Activated CD4-positive, alpha-beta T cell treated with anti-CD3 and anti-CD28 coated beads for 36 hours (primary cell): ENCODE measurements around the gene WNT6. TPM values are rescaled to one million over a fixed set of nuclear protein-coding genes. Genes with fewer than 3 reads are reported as not detected.

Experiments
- ATAC-seq: fragments of 200-7000 bp; cut with Tn5 transposase; one replicate; pipeline ENCODE4 v1.10.0; 2021; ENCODE audit warnings: mild to moderate bottlenecking, moderate library complexity
- CTCF ChIA-PET: fragments of 350-600 bp; sonication (Branson Sonifier 250); formaldehyde crosslinking; loops from one replicate; lab custom pipeline; 2021; ENCODE audit warnings: antibody characterized with exemption; lab: Charles Lee
- POLR2A ChIA-PET: fragments of 350-600 bp; sonication (Branson Sonifier 250); formaldehyde crosslinking; loops from one replicate; lab custom pipeline; 2021; ENCODE audit warnings: antibody characterized with exemption, inconsistent platforms; lab: Charles Lee
- DNase-seq: peaks from one replicate; pipeline ENCODE4 v3.0.0-alpha.2; 2020
- H3K27ac Mint-ChIP-seq: one replicate; pipeline ENCODE4 v1.8.0; 2021; ENCODE audit warnings: mixed read lengths
- H3K27me3 Mint-ChIP-seq: one replicate; pipeline ENCODE4 v1.8.0; 2021; ENCODE audit warnings: mixed read lengths
- H3K36me3 Mint-ChIP-seq: one replicate; pipeline ENCODE4 v1.8.0; 2021; ENCODE audit warnings: low read depth, mixed read lengths
- H3K4me1 Mint-ChIP-seq: one replicate; pipeline ENCODE4 v1.8.0; 2021; ENCODE audit warnings: mixed read lengths
- H3K4me3 Mint-ChIP-seq: one replicate; pipeline ENCODE4 v1.8.0; 2021; ENCODE audit warnings: mild to moderate bottlenecking, moderate library complexity, mixed read lengths
- H3K9me3 Mint-ChIP-seq: one replicate; pipeline ENCODE4 v1.8.0; 2021; ENCODE audit warnings: low read depth, mixed read lengths
- intact Hi-C, 2 experiments: fragments of 100-400 bp; cut with DNase I in 1 of 2; cut with micrococcal nuclease in 1 of 2; formaldehyde crosslinking; loops; one replicate each; pipeline versions ENCODE4 v1.14.2 to v1.15.1; 2022 to 2024; cut with DNase I, micrococcal nuclease
- total RNA-seq, 2 experiments: library from RNA; stranded (reverse); gene quantifications; one replicate each; pipeline ENCODE4 v1.2.3, GENCODE V29; 2021

WNT6 gene
- total RNA-seq, 2 experiments from 2014 or later = 0.30 TPM; not detected in 1

GRCh38 chr2:218894151-218894879 is 34.7 kb downstream of the WNT6 start:
- Mint-ChIP-seq H3K27me3 (peaks cover 6% of the 10 kb centered on the region), H3K27ac (peak overlapping the region; percentile 81)
- POLR2A ChIA-PET = interaction anchor here (1.1 kb wide), 1 partner anchor 12 kb away, joined by 4 read pairs; no protein-coding TSS in a partner anchor

GRCh38 chr2:218894880-218895157 is 35.2 kb downstream of the WNT6 start:
- DNase-seq (no peak), ATAC-seq (no peak)
- peaks cover 2% of the 10 kb centered on the region for H3K36me3 Mint-ChIP-seq
- intact Hi-C loops = loop anchor here (5.0 kb wide), 5 partner anchors 238 to 668 kb away; partner anchors contain the start of genes BCS1L (in 1 of the 2), CHPF (in 1 of the 2), GMPPA (in 1 of the 2) and TMEM198 (in 1 of the 2)
- H3K27me3 Mint-ChIP-seq = peaks cover 10% of the 10 kb centered on the region
- peaks cover 59% of the 10 kb centered on the region for H3K4me1 Mint-ChIP-seq
- H3K9me3 Mint-ChIP-seq = no peaks in the 10 kb centered on the region
- peak overlapping the region; percentile 11 for H3K4me3 Mint-ChIP-seq
- H3K27ac Mint-ChIP-seq = peak overlapping the region; percentile 26
- ChIA-PET POLR2A (no interaction called here), CTCF (interaction anchor here (0.9 to 10.1 kb wide), 2 partner anchors 8 to 18 kb away, joined by 3 to 620 read pairs; partner anchors contain the start of gene WNT10A)

More at GRCh38 chr2:218894151-218894879, 34.7 kb downstream of the WNT6 start:
- H3K4me3 Mint-ChIP-seq = peak overlapping the region; percentile 71
- ATAC-seq (no peak), DNase-seq (no peak)
- no peaks in the 10 kb centered on the region for H3K9me3 Mint-ChIP-seq
- CTCF ChIA-PET = interaction anchor here (0.9 to 10.1 kb wide), 2 partner anchors 7 to 18 kb away, joined by 3 to 620 read pairs; partner anchors contain the start of gene WNT10A
- H3K4me1 Mint-ChIP-seq = peaks cover 59% of the 10 kb centered on the region
- intact Hi-C loops = no loop called here
- peaks cover 2% of the 10 kb centered on the region for H3K36me3 Mint-ChIP-seq

GRCh38 chr2:218895326-218895725 is 35.7 kb downstream of the WNT6 start:
- H3K27ac Mint-ChIP-seq = peak overlapping the region; percentile 92

GRCh38 chr2:218895759-218896500 is 36.3 kb downstream of the WNT6 start:
- CTCF ChIA-PET = interaction anchor here (0.6 to 10.1 kb wide), 7 partner anchors 8 to 186 kb away, joined by 3 to 620 read pairs (median 7); partner anchors contain the start of genes TTLL4 and WNT10A
- POLR2A ChIA-PET = interaction anchor here (0.9 to 1.9 kb wide), 3 partner anchors 8 to 21 kb away, joined by 3 to 8 read pairs (median 4); partner anchors contain the start of gene WNT10A
- DNase-seq = peak; percentile 31

More at GRCh38 chr2:218895326-218895725, 35.7 kb downstream of the WNT6 start:
- ATAC-seq (no peak), DNase-seq (peak; percentile 10)
- peaks cover 2% of the 10 kb centered on the region for H3K36me3 Mint-ChIP-seq
- ChIA-PET CTCF (interaction anchor here (0.9 to 10.1 kb wide), 3 partner anchors 8 to 185 kb away, joined by 3 to 620 read pairs (median 3); partner anchors contain the start of genes TTLL4 and WNT10A), POLR2A (interaction anchor here (0.6 to 1.9 kb wide), 2 partner anchors 15 to 313 kb away, joined by 8 to 9 read pairs; partner anchors contain the start of gene WNT10A)
- H3K4me3 Mint-ChIP-seq = peak overlapping the region; percentile 53
- peaks cover 59% of the 10 kb centered on the region for H3K4me1 Mint-ChIP-seq
- H3K27me3 Mint-ChIP-seq = peaks cover 11% of the 10 kb centered on the region
- H3K9me3 Mint-ChIP-seq = no peaks in the 10 kb centered on the region
- intact Hi-C loops = loop anchor here (5.0 kb wide), 5 partner anchors 238 to 668 kb away; partner anchors contain the start of genes BCS1L (in 1 of the 2), CHPF (in 1 of the 2), GMPPA (in 1 of the 2) and TMEM198 (in 1 of the 2)

GRCh38 chr2:218896501-218897393 is 37.1 kb downstream of the WNT6 start:
- intact Hi-C loops = loop anchor here (1.0 to 5.0 kb wide), 14 partner anchors 13 to 669 kb away; partner anchors contain the start of genes BCS1L (in 2 of the 2), ZNF142 (in 2 of the 2), CHPF (in 1 of the 2) and CNOT9 (in 1 of the 2)
- peaks cover 2% of the 10 kb centered on the region for H3K36me3 Mint-ChIP-seq
- DNase-seq = peak; percentile 94
- H3K4me1 Mint-ChIP-seq = peaks cover 54% of the 10 kb centered on the region
- H3K27me3 Mint-ChIP-seq = peaks cover 20% of the 10 kb centered on the region
- no peaks in the 10 kb centered on the region for H3K9me3 Mint-ChIP-seq
- H3K4me3 Mint-ChIP-seq = peak overlapping the region; percentile 53
- peak; percentile 76 for ATAC-seq
- ChIA-PET POLR2A (interaction anchor here (0.7 to 1.9 kb wide), 5 partner anchors 9 to 22 kb away, joined by 3 to 15 read pairs (median 4); partner anchors contain the start of gene WNT10A), CTCF (interaction anchor here (0.6 to 10.1 kb wide), 16 partner anchors 9 to 186 kb away, joined by 3 to 620 read pairs (median 4); partner anchors contain the start of genes TTLL4, WNT10A and WNT6)
- H3K27ac Mint-ChIP-seq = peak overlapping the region; percentile 92

More at GRCh38 chr2:218895759-218896500, 36.3 kb downstream of the WNT6 start:
- ATAC-seq = peak; percentile 28
- H3K4me1 Mint-ChIP-seq = peaks cover 59% of the 10 kb centered on the region
- intact Hi-C loops = loop anchor here (1.0 to 5.0 kb wide), 14 partner anchors 13 to 669 kb away; partner anchors contain the start of genes BCS1L (in 2 of the 2), ZNF142 (in 2 of the 2), CHPF (in 1 of the 2) and CNOT9 (in 1 of the 2)
- peak overlapping the region; percentile 53 for H3K4me3 Mint-ChIP-seq
- peaks cover 2% of the 10 kb centered on the region for H3K36me3 Mint-ChIP-seq
- H3K27me3 Mint-ChIP-seq = peaks cover 17% of the 10 kb centered on the region
- no peaks in the 10 kb centered on the region for H3K9me3 Mint-ChIP-seq
- peak overlapping the region; percentile 92 for H3K27ac Mint-ChIP-seq

GRCh38 chr2:218897394-218898108 is 37.9 kb downstream of the WNT6 start:
- Mint-ChIP-seq H3K27me3 (peaks cover 26% of the 10 kb centered on the region), H3K9me3 (no peaks in the 10 kb centered on the region), H3K27ac (no peak overlapping the region), H3K4me1 (peaks cover 47% of the 10 kb centered on the region), H3K4me3 (peak overlapping the region; percentile 53), H3K36me3 (peaks cover 2% of the 10 kb centered on the region)
- ATAC-seq (no peak), DNase-seq (peak; percentile 53)
- ChIA-PET CTCF (interaction anchor here (0.7 to 10.1 kb wide), 28 partner anchors 9 to 354 kb away, joined by 3 to 620 read pairs (median 4); partner anchors contain the start of genes WNT10A and WNT6), POLR2A (interaction anchor here (0.7 to 1.8 kb wide), 5 partner anchors 14 to 21 kb away, joined by 3 to 15 read pairs (median 5); partner anchors contain the start of gene WNT10A)
- intact Hi-C loops = loop anchor here (1.0 to 5.0 kb wide), 11 partner anchors 11 to 670 kb away; partner anchors contain the start of genes BCS1L (in 1 of the 2), CHPF (in 1 of the 2), CNOT9 (in 1 of the 2) and CTDSP1 (in 1 of the 2)

GRCh38 chr2:218898109-218898878 is 38.7 kb downstream of the WNT6 start:
- ATAC-seq (peak; percentile 15), DNase-seq (peak; percentile 91)
- ChIA-PET POLR2A (interaction anchor here (0.8 to 1.8 kb wide), 4 partner anchors 15 to 22 kb away, joined by 3 to 15 read pairs (median 7); partner anchors contain the start of gene WNT10A), CTCF (interaction anchor here (0.5 to 10.1 kb wide), 33 partner anchors 8 to 815 kb away, joined by 3 to 620 read pairs (median 4); partner anchors contain the start of genes CDK5R2, WNT10A and WNT6)
- peak overlapping the region; percentile 49 for H3K4me3 Mint-ChIP-seq
- intact Hi-C loops = loop anchor here (1.0 to 5.0 kb wide), 8 partner anchors 10 to 671 kb away; partner anchors contain the start of genes BCS1L (in 1 of the 2), CHPF (in 1 of the 2), GMPPA (in 1 of the 2) and TMEM198 (in 1 of the 2)
- no peak overlapping the region for H3K27ac Mint-ChIP-seq
- no peaks in the 10 kb centered on the region for H3K9me3 Mint-ChIP-seq
- H3K4me1 Mint-ChIP-seq = peaks cover 42% of the 10 kb centered on the region
- H3K36me3 Mint-ChIP-seq = peaks cover 2% of the 10 kb centered on the region
- peaks cover 30% of the 10 kb centered on the region for H3K27me3 Mint-ChIP-seq

GRCh38 chr2:218899147-218899546 is 39.5 kb downstream of the WNT6 start:
- ATAC-seq (no peak), DNase-seq (no peak)
- Mint-ChIP-seq H3K4me1 (peaks cover 35% of the 10 kb centered on the region), H3K27me3 (peaks cover 33% of the 10 kb centered on the region), H3K36me3 (no peaks in the 10 kb centered on the region), H3K9me3 (no peaks in the 10 kb centered on the region), H3K27ac (no peak overlapping the region), H3K4me3 (no peak overlapping the region)
- ChIA-PET POLR2A (interaction anchor here (0.6 to 0.7 kb wide), 2 partner anchors 19 to 142 kb away, joined by 3 read pairs; no protein-coding TSS in a partner anchor), CTCF (interaction anchor here (0.5 to 10.1 kb wide), 12 partner anchors 10 to 663 kb away, joined by 3 to 620 read pairs (median 10); partner anchors contain the start of genes WNT10A and WNT6)
- intact Hi-C loops = loop anchor here (5.0 kb wide), 5 partner anchors 242 to 672 kb away; partner anchors contain the start of genes BCS1L (in 1 of the 2), CHPF (in 1 of the 2), GMPPA (in 1 of the 2) and TMEM198 (in 1 of the 2)
